ENCODE measurements around the gene C4orf46.
A peak's percentile ranks its signal among the peaks of the same experiment; 100 is the strongest.

C4orf46 gene

DNA sequence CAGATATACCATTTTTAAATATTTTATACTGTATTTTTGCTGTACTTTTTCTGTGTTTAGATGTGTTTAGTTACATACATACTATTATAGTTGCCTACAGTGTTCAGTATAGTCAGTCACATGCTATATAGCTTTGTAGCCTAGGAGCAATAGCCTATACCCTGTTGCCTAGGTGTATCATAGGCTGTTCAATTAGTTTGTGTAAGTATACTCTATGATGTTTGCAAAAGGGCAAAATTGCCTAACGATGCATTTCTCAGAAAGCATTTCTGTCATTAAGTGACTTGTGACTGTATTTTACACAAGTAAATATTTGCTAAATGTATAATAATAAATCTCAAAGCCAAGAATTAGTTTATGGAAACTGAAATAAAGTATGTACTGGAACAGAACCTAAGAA lies 9.9 kb upstream of the C4orf46 start:
- no peak overlapping the region for H3K27ac ChIP-seq
- TF ChIP-seq, protein P1, sequence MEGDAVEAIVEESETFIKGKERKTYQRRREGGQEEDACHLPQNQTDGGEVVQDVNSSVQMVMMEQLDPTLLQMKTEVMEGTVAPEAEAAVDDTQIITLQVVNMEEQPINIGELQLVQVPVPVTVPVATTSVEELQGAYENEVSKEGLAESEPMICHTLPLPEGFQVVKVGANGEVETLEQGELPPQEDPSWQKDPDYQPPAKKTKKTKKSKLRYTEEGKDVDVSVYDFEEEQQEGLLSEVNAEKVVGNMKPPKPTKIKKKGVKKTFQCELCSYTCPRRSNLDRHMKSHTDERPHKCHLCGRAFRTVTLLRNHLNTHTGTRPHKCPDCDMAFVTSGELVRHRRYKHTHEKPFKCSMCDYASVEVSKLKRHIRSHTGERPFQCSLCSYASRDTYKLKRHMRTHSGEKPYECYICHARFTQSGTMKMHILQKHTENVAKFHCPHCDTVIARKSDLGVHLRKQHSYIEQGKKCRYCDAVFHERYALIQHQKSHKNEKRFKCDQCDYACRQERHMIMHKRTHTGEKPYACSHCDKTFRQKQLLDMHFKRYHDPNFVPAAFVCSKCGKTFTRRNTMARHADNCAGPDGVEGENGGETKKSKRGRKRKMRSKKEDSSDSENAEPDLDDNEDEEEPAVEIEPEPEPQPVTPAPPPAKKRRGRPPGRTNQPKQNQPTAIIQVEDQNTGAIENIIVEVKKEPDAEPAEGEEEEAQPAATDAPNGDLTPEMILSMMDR (conservative IDR thresholded peaks at IDR 0.05), result no peak

DNA sequence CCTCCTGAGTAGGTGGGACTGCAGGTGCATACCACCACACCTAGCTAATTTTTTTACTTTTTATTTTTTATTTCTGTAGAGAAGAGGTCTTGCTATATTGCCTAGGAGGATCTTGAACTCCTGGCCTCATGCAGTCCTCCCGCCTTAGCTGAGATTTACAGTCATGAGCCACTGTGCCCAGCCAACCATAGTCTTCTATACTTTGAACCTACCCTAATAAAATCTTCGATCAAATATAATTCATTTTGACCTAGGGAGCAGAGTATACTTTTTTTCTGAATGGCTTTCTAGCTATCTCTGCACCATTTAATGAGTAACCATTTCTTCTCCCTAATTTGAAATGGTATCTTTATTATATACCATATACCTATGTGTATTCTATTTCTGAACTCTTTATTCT lies 7.1 kb upstream of the C4orf46 start:
- TF ChIP-seq, protein P1 (conservative IDR thresholded peaks at IDR 0.05), result no peak
- H3K27ac ChIP-seq, result no peak overlapping the region

DNA sequence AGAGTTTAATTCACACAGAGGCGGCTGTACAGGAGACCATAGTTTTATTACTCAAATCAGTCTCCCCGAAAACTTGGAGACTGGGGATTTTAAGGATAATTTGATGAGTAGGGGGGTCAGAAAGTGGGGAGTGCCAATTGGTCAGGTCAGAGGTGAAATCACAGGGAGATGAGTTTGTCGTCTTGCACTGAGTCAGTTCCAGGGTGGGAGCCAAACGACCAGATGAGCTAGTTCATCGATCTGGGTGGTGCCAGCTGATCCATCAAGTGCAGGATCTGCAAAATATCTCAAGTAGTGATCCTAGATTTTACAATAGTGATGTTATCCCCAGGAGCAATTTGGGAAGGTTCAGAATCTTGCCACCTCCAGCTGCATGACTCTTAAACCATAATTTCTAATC lies 4.4 kb upstream of the C4orf46 start:
- TF ChIP-seq, protein P1 (conservative IDR thresholded peaks at IDR 0.05), result no peak
- H3K27ac ChIP-seq, result no peak overlapping the region

DNA sequence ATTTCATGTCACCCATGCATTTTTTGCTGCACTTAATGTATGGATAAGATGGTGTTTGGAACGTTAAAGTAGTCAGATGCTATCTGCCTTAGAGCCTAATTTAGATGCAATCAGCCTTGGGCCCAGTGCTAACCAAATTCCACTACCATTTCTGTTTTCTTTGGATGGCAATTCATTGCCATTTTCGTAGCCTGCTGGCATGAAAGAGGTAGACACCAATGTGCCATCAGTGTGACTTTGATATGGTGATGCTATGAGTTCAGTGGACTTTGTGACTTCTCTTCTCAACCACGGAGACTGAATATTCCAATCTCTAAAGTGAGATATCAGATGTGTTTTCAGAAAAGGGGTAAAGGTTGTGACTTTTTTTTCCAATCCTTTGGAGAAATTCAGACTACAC lies 1.9 kb upstream of the C4orf46 start:
- TF ChIP-seq, protein P1 (conservative IDR thresholded peaks at IDR 0.05), result no peak
- no peak overlapping the region for H3K27ac ChIP-seq

DNA sequence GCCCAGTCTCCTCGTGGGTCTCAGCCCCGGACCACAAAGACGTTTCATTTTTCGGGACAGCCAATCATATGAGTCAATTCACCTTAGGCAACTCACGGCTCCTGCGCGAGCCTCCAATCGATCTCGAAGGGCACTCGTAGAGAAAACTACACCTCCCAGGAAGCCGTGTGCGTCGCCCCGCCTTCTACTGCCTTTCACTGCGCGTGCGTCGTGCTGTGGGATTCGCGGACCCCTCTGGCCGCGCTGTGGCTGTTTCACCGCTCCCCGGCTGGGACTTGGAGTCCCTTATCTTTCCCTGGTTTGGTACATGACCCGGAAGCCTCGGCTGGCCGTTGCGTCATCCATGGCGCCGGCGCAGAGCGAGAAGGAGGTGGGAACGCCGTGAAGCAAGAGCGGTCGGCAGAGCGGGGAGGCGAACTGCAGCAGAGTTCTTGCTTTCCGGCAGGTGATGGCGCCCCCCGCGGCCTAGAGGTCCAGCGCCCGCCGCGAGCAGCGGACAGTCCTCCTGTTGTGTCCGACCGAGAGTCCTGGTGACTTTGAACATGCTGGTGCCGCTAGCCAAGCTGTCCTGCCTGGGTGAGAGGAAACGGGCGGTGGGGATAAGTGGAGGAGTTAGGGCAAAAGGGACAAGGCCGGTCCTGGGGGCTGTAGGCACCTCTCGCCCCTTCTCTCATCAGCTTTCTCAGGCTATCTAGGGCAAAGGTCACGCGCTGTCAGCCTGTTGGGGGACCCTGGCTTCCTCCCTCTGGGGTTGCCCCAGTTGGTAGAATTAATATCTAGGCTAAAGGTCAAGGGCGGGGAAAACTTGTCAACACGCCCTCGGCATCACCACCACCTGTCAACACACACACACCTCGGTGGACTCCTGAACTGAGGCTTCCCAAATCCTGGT lies 474 bp upstream of the C4orf46 start, which contains the start of gene ETFDH:
TSS of gene ETFDH (plus strand) at position 382 of the 892 bp plus-strand sequence. CDS start at position 543, 161 bp downstream.
- TF ChIP-seq, protein P1 (conservative IDR thresholded peaks at IDR 0.05), result peak; percentile 86
- H3K27ac ChIP-seq, result peak within 1 kb of the TSS; percentile 73

DNA sequence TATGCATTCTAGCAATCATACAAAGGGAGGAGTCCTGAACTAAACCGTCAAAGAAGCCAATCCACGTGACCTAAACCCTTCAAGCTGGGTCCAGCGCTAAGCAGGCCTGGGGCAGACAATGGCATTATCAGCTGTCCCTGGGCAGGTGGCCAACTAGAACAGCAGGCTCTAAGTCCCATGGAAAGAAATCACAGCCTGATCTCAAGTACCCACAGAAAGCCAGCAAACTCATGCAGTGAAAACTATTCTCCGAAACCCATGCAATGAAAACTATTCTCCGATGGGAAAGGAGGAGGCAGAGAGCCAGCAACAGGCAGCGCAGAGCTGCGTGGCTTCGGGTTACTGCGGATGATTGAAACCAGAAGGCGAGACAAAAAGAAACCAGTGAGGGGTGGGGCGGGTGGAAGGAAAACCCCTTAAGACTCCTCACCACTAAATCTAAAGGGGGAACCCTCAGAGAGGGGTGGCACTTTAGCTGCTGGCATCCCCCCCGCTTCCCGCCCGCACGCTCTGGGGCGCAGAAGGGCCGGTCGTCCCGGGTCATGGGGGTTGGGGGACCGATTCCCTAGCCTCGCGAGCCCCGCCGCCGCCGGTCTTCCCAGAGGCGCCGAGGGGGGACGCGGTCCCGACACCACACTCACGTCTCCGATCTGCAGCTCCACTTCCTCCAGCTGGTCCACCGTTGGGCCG lies 567 bp downstream of the C4orf46 start:
- H3K27ac ChIP-seq, result peak overlapping the region; percentile 73
- TF ChIP-seq, protein P1 (conservative IDR thresholded peaks at IDR 0.05), result no peak

DNA sequence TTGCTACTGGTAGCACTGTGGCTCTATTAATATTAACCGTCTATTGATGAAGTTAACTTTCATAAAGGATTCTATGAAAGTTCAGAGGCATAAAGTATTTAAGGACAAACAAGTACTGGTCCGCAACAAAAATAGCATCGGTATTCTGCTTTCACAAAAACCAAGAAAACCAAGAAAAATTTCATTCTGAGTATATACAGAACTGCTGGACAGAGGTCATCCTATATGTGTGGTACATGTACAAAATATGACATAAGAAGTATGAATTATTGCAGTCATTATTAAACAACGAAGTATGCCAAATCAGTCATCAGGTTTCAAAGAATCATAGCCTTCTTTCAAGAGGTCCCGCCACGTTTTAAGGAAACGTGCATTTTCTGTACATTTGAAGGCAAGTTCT lies 2.4 kb downstream of the C4orf46 start:
- H3K27ac ChIP-seq, result peak overlapping the region; percentile 73
- TF ChIP-seq, protein P1 (conservative IDR thresholded peaks at IDR 0.05), result no peak

All from VCaP (cell line).